Measurements from ENCODE around the gene DCP1A.
"Not testable (repeated sequence)": the region's sequence is repeated elsewhere in the genome, so short reads cannot be mapped to it uniquely, and the experiment has no call there.

DCP1A gene

GRCh38 chr3:53261712-53262111 lies 85.6 kb downstream of the DCP1A start:
- DNase-seq, result no peak

DNA sequence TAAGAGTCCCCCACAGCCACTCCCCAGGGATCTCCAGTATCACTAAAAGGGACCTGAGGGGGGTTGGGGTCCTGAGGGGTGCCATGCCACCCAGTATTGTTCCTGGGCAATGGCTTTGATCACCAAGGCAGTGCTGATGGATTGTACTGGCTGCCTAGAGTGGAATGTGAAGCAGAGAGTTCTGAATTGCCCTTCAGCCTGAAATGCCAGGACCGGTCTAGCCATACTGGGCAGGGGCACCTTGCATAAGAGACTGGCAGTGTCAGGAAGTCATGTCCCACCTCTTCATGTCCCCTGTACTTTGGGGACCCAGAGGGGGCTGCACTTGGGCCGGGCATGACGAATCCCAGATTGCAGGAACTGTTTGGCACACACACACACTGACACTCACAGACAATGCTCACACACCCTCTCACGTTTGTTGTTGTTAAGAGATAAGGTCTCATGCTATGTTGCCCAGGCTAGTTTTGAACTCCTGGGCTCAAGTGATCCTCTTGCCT lies 87.0 kb downstream of the DCP1A start:
- no peak for DNase-seq

- DNase-seq, result no peak
Measured at GRCh38 chr3:53259427-53260259, 87.7 kb downstream of the DCP1A start.

DNA sequence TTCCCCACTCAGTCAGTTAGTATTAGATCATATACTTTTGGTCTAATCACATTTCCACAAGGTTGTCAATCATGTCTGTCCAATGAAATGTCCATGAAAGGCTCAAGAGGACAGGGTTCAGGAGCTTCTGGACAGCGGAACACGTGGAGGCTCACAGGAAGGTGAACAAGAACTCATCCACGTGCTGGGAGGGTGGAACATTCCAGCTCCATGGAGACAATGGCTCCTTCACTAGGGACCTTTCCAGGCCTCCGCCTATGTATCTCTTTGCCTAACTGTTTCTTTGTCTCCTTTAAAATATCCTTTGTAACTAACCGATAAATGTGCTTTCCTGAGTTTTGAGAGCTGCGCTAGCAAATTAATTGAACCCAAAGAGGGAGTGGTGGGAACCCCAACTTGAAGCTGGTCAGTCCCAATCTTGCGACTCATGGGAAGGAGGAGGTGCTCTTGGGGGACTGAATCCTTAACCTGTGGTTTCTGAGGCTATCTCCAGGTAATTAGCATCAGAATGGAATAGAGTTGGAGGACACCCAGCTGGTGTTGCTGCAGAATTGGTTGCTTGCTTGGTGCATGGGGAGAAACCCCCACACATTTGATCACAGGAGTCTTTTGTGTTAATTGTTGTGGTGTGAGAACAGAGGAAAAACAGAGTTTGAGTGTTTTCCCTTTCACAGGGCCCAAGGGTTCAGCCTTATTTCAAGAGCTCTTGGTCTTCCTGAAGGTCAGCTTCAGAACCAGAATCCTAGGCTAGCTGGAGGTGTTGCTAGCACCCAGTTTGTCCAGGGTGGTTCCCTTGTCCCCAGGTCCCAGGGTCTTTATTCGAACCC lies 88.5 kb downstream of the DCP1A start:
- DNase-seq, result no peak

DNA sequence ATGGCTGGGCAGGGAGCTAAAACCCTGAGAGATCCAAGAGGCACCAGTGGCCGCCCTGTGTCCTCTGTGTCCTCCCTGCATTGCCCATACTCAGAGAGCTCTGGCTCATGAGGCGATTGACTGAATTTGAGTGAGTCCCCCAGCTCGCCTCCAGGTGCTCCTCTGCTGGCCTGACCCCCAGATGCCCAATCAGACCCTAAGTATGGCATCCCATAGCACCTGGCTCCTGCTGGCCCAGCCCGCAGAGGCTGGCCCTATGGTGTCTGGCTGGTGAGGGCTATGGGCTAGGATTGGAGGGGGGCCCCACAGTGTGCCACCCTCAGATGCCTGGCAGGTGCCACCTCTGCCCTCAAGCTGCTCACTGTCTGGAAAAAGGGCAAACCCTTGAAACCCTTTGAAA lies 89.9 kb downstream of the DCP1A start:
- no peak for DNase-seq

- DNase-seq, result no peak
Measured at GRCh38 chr3:53256704-53257055, 90.7 kb downstream of the DCP1A start.

DNA sequence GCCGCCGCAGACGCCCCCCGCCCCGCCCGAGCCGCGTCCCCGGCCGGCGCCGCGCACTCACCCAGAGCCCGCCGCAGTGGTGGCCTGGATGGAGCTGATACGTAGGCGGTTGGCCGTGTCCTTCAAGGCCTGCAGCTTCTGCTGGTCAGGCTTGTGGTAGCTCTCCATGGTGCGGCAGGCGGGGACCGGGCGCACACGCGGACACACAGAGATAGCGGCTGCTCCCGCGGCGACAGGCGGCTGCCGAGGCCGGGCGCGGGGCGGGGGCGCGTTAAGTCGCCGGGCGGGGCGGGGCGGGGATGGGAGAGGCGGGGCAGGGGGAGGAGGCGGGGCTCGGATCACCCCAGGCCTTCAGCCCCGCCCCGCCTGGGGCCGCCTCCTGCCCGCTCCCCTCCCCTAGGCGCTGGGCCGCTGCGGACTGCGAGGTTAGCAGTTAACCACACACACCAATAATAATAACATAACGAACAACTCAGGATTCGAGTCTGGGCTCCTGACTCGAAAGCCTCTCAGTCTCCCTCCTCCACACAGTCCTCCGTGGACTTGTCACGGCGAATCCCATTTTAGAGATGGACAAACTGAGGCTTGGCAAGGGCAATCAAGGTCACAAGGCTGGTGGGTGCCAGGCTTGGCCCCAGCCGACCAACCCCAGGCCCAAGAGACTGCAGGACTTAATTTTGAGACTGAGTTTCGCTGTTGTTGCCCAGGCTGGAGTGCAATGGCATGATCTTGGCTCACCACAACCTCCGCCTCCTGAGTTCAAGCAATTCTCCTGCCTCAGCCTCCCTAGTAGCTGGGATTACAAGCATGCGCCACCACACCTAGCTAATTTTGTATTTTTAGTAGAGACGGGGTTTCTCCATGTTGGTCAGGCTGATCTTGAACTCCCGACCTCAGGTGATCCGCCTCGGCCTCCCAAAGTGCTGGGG lies 91.3 kb downstream of the DCP1A start, which contains the start of gene TKT:
Gene TKT (minus strand): TSS at position 248 of the 929 bp plus-strand sequence. CDS start 80 bp downstream, at position 168.
- peak; percentile 91 for DNase-seq

GRCh38 chr3:53255423-53255774 lies 91.9 kb downstream of the DCP1A start:
- peak; percentile 49 for DNase-seq

DNA sequence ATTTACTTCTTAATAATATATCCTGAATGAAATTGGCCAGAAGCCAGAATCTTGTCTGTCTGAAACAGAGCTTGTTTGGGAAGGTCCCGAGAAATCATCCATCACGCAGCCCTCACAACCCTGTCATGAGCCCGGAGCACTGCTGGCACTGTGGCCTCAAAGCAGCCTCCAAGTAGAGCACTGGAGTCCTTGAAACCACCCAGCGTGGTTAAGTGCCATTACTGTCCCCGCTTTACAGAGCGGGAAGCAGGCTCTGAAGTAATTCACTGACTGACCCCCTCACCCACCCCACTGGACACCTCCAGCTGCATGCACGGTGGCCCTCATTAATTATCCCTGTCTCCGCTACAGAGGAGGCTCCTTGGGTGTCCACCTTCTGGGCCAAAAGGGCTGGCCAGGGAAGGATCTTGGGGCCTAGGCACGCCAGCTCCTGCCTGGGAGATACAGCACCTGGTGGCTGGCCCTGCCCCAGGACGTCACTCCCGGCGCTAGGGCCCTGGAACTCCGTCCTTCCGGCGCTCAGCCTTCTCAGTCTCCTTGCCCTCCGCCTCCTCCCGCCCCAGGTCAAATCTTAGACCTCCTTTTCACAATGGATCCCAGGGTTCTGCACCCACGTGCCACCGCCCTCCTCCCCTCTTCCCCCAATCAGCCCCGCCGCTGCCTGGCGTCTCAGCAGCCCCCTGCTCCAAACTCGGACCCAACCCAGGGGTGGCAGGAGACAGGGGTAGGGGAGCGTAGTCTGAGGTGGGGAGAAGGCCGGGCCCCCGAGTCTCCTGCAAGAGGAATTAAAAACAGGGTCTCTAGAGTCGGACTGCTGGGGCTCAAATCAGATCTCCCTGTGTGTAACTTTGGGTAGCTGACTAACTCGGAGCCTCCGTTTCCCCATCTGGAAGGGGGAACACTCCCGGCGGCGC lies 92.6 kb downstream of the DCP1A start:
- peak; percentile 62 for DNase-seq

DNA sequence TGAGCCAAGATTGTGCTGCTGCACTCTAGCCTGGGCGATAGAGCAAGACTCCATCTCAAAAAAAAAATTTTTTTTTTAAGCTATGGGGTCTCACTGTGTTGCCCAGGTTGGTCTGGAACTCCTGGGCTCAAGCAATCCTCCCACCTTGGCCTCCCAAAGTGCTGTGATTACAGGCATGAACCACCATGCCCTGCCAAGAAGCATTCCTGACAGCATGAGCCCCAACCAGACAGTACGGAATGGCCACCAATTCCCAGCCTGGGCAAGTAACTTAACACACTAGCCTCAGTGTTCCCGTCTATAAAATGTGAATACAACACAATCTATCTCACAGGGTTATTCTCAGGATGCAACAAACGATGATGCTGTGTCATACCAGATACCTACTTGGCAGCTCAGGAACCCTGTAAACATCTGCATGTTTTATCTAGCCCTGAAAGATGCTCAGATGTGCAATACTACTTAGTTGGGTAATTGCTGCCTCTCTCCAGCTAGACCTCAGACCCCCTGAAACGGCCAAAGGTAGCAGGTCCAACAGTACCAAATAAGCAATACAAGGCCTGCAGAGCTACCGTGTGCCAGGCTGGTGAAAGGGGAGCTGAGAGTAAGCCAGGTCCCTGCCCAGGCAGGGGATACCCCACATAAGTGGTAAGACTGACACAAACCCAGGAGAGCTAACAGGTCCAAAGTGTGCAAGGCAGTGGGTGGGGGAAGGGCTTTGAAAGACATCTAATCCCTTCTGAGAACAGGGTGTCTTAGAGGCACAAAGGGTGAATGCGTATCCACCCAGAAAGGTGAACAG lies 93.4 kb downstream of the DCP1A start:
- no peak for DNase-seq

DNA sequence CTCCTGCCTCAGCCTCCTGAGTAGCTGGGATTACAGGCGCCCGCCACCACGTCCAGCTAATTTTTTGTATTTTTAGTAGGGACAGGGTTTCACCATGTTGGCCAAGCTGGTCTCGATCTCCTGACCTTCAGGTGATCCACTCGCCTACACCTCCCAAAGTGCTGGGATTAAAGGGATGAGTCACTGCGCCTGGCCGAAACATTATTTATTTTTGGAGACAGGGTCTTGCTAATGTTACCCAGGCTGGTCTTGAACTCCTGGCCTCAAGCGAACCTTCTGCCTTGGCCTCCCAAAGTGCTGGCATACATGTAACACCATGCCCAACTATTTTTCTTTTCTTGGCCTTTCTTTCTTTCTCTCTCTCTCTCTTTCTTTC lies 94.4 kb downstream of the DCP1A start:
- DNase-seq, result not testable (repeated sequence)

- DNase-seq, result no peak
Measured at GRCh38 chr3:53252096-53252946, 95.0 kb downstream of the DCP1A start.

DNA sequence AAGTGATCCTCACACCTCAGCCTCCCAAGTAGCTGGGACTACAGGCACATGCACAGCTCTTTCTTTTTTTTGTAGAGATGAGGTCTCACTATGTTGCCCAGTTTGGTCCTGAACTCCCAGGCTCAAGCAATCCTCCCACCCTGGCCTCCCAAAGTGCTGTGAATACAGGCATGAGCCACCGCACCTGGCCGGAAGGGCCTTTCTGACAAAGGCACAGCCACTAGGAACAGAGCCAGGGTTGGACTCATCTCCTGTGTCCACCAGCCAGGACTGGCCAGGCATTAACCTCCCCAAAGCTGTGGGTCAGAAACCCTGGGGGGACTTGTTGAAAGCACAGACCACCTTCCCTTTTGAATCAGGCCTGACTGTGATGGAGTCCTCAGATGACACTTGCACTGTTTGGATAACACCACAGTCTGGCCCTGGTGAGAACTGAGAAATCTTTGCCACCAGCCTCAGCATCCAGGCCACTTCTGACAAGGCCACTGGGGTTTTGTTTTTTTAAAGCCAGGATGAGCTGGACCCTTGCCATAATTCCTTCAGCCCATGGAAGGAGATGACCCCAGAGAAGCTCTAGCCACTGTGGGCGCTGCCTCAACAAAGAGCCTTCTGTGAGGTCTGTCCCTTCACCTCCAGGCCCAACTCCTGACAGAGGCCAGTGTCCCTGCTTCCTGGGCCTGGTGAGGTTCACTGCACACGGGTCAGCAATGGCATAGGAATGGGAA lies 96.3 kb downstream of the DCP1A start:
- DNase-seq, result no peak

DNA sequence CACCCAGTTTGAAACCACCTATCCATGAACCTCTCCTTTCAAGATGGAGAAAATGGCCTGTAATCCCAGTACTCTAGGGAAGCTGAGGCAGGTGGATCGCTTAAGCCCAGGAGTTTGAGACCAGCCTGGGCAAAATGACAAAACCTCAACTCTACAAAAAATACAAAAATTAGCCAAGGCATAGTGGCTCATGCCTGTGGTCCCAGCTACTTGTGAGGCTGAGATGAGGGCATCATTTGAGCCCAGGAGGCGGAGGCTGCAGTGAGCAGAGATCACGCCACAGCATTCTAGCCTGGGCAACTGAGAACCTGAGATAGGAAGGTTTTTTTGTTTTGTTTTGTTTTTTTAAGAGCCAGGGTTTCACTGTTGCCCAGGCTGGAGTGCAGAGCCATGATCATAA lies 96.9 kb downstream of the DCP1A start:
- DNase-seq, result no peak

- DNase-seq, result no peak
Measured at GRCh38 chr3:53248161-53248560, 99.2 kb downstream of the DCP1A start.

GRCh38 chr3:53247619-53248018 lies 99.7 kb downstream of the DCP1A start:
- DNase-seq, result no peak

DNA sequence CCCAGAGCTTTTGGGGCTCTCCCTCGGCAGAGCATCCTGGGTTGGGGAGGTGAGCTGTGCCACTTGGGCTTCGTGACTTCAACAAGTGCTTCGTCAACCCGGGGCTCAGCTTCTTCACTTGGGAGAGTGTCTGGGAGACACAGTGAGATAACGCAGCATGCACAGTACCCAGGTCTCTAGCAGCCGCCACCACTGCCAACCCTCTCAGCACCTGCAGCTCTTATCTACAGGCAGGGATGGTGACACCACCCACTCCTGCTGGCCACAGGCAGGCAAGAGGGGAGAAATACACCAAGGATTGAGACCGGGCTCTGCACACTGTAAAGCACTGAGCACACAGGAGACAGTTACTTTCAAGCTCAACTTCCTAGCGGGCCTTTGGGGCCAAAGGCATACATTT lies 103.1 kb downstream of the DCP1A start:
- DNase-seq, result no peak

DNA sequence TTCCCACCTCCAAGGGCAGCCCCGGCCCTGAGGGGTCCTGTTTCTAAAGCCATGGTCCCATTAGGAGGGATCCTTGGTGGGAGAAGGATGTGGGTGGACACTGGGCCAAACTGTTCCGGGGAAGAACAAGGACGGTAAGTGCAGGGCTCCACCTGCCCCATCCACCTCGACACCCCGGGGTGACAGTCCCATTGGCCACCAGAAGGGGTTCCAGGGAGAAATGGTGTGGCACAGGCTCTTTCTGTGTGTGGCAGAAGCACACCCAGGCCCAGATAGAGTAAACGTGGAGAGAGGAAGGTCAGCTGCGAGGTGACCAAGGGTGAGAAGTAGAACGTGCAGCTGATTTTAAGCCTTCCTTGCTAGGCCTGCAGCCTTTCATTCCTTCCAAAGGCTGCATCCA lies 103.6 kb downstream of the DCP1A start:
- DNase-seq, result no peak

GRCh38 chr3:53243165-53243564 lies 104.2 kb downstream of the DCP1A start:
- no peak for DNase-seq
